Cardiac fibroblast (primary cell): ENCODE results near the gene MSN.

ENCODE experiments used
- DNase-seq, 2 donors: peaks; one replicate each; pipeline versions ENCODE4 v3.0.0 to v3.0.0-alpha.2; 2010; ENCODE audit warnings: low read depth in 2 of 2
- H3K4me3 ChIP-seq, 2 donors: replicated peaks in 1 of 2; 1 replicate in 1 of 2; 2 replicates in 1 of 2; pipeline ENCODE4 v1.5.1; 2011; ENCODE audit warnings: low read depth in 2 of 2, low read length in 2 of 2, mild to moderate bottlenecking in 2 of 2, moderate library complexity in 1 of 2
- TF ChIP-seq, protein P1 (sequence below): IDR thresholded peaks from one replicate; pipeline ENCODE4 v1.5.1; 2011; ENCODE audit warnings: low read depth, mild to moderate bottlenecking, low read length, inconsistent platforms

The MSN gene

DNA sequence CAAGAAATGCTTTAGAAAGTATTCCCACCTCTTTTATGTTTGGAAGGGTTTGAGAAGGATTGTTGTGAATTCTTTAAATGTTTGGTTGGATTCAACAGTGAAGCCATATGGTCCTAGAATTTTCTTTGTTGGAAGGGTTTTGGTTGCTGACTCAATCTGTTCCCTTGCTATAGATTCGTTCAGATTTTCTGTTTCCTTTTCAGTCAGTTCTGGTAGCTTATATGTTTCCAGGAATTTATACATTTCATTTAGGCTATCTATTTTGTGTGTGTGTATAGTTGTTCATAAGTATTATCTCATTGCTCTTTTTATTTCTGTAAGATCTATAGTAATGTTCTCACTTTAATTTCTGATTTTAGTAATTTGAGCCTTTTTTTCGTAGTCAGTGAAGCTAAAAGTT lies 114.4 kb downstream of the MSN start:
- no peak for DNase-seq
- TF ChIP-seq, protein P1, sequence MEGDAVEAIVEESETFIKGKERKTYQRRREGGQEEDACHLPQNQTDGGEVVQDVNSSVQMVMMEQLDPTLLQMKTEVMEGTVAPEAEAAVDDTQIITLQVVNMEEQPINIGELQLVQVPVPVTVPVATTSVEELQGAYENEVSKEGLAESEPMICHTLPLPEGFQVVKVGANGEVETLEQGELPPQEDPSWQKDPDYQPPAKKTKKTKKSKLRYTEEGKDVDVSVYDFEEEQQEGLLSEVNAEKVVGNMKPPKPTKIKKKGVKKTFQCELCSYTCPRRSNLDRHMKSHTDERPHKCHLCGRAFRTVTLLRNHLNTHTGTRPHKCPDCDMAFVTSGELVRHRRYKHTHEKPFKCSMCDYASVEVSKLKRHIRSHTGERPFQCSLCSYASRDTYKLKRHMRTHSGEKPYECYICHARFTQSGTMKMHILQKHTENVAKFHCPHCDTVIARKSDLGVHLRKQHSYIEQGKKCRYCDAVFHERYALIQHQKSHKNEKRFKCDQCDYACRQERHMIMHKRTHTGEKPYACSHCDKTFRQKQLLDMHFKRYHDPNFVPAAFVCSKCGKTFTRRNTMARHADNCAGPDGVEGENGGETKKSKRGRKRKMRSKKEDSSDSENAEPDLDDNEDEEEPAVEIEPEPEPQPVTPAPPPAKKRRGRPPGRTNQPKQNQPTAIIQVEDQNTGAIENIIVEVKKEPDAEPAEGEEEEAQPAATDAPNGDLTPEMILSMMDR: no peak
- no peak overlapping the region for H3K4me3 ChIP-seq

DNA sequence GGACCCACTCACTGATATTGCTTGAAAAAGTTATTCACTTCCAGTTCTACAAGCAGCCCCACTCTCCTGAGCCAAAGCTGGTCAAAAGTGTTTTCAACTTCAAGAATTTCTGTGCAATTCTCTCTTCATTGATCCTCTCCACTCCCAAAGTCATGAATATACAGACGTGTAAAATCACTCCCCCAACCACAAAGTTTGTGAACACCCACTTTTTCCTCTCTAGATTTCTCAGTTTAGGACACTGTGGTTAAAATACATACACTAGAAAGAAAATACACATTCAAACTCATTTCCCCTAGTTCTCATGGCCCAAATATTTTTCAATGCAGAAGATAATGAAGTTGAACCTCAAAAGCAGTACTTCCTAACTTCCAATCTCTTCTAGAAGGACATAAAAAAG lies 116.3 kb downstream of the MSN start:
- no peak overlapping the region for H3K4me3 ChIP-seq
- DNase-seq: no peak

More for the DNA sequence above, 116.3 kb downstream of the MSN start:
- TF ChIP-seq, protein P1: no peak
